ENCODE results near the gene KRT6A.

Gene KRT6A
- total RNA-seq: 0 reads per million in 3 donors

DNA sequence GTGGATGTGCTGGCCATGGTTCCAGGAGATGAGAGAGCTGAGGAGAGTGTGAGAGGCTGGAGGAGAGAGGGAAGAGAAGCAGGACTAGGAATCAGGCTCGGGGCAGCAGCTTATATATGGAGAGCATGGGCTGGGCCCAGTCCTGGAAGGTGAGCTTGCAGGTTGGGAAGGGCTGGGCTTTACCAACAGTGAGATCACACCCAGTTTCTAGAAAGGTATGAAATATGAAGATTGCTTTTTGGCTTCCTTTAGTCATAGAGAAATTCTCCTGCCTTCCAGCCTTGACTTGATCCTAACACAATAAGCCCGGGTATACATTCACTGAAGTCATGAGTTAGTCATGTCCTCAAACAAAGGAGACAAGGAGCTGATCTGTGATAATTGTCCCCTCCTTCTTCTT is at the start of gene KRT6A:
Gene KRT6A, minus strand, starts transcription at position 86 of the 400 bp plus-strand sequence. Its CDS starts 69 bp downstream, at position 17.
- Histone ChIP-seq H3K27ac (ENCODE audit: insufficient read depth, low read length, poor library complexity, severe bottlenecking) (no peak within 1 kb of the TSS), H3K4me1 (ENCODE audit: control insufficient read depth, insufficient read depth, low read length, poor library complexity, severe bottlenecking) (no peaks in the 10 kb centered on the region), H3K9me3 (ENCODE audit: control insufficient read depth, low read length) (no peaks in the 10 kb centered on the region), H3K4me3 (ENCODE audit: insufficient read depth, low read depth, low read length, poor library complexity, severe bottlenecking) (no peak within 1 kb of the TSS), H3K36me3 (ENCODE audit: control insufficient read depth, insufficient read depth, low read length) (no peaks in the 10 kb centered on the region), H3K27me3 (replicated peaks; ENCODE audit: control insufficient read depth, insufficient read depth, low read length, poor library complexity, severe bottlenecking) (no peaks in the 10 kb centered on the region)
- no peak for DNase-seq

DNA sequence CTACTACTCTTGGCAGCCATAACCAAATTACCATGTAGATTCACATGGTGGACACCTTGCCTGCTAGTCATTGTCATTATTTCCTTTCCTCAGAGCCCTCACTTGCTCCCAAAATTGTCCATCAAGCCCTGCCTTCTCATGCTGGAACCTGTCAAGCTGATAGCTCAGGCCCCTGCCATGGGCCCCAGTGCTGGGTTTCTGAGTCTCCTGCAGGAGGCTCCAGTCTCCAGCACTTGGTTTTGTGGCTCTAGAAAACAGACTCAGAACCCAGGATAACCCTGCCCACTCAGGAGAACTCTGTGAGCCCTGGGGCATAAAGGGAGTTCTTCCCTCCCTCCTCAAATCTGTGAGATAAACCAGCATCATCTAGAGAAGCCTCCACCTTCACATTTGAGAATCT is 49.1 kb upstream of the KRT6A start:
- Histone ChIP-seq H3K9me3 (ENCODE audit: control insufficient read depth, low read length) (no peaks in the 10 kb centered on the region), H3K4me3 (ENCODE audit: insufficient read depth, low read depth, low read length, poor library complexity, severe bottlenecking) (no peak overlapping the region)
- DNase-seq: no peak

DNA sequence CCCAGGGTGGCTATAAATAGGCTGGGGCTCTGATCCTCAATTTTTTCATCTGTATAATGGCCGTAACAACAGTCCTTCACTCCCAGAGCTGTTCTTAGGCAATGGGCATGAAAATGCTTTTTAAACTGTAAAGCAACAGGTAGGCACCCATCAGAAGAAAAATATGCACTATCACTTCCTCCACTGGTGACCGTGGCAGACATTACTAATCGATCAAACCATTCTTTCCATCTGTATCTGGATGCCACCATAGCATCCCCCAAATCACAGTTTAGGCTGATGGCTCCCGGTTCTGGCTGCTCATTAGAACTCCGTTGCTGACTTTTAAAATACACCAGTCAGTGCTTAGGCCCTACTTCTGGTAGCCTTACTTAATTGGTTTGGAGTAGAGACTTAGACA is 48.7 kb upstream of the KRT6A start:
- Histone ChIP-seq H3K27ac (ENCODE audit: insufficient read depth, low read length, poor library complexity, severe bottlenecking) (no peak overlapping the region), H3K36me3 (ENCODE audit: control insufficient read depth, insufficient read depth, low read length) (no peaks in the 10 kb centered on the region), H3K4me3 (ENCODE audit: insufficient read depth, low read depth, low read length, poor library complexity, severe bottlenecking) (no peak overlapping the region), H3K4me1 (ENCODE audit: control insufficient read depth, insufficient read depth, low read length, poor library complexity, severe bottlenecking) (no peaks in the 10 kb centered on the region), H3K9me3 (ENCODE audit: control insufficient read depth, low read length) (no peaks in the 10 kb centered on the region), H3K27me3 (replicated peaks; ENCODE audit: control insufficient read depth, insufficient read depth, low read length, poor library complexity, severe bottlenecking) (no peaks in the 10 kb centered on the region)
- no peak for DNase-seq

More for the DNA sequence above, 49.1 kb upstream of the KRT6A start:
- no peaks in the 10 kb centered on the region for H3K36me3 ChIP-seq (ENCODE audit: control insufficient read depth, insufficient read depth, low read length)
- no peaks in the 10 kb centered on the region for H3K27me3 ChIP-seq (replicated peaks; ENCODE audit: control insufficient read depth, insufficient read depth, low read length, poor library complexity, severe bottlenecking)
- H3K4me1 ChIP-seq (ENCODE audit: control insufficient read depth, insufficient read depth, low read length, poor library complexity, severe bottlenecking): no peaks in the 10 kb centered on the region
- H3K27ac ChIP-seq (ENCODE audit: insufficient read depth, low read length, poor library complexity, severe bottlenecking): no peak overlapping the region

DNA sequence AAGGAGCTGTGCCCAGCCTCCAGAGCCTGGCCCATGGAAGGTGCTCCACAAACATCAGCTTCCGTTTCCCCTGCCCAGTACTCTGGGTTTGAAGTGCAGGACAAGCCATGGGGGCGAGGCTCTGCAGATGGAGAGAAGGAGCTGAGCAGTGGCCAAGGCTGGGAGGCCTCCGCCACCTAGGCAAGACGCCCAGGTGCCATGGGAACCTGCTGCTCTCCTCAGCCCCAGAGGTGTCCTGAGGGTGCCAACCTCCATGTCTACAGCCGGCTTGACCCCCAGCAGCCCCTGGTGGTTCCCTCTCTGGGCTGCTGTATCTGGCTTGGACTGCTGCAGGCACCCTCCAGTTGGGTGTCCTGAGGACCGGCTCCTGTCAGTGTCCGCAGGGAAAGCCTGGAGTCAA is 47.5 kb upstream of the KRT6A start:
- H3K27me3 ChIP-seq (replicated peaks; ENCODE audit: control insufficient read depth, insufficient read depth, low read length, poor library complexity, severe bottlenecking): no peaks in the 10 kb centered on the region
- H3K9me3 ChIP-seq (ENCODE audit: control insufficient read depth, low read length): no peaks in the 10 kb centered on the region
- H3K36me3 ChIP-seq (ENCODE audit: control insufficient read depth, insufficient read depth, low read length): no peaks in the 10 kb centered on the region
- no peak overlapping the region for H3K4me3 ChIP-seq (ENCODE audit: insufficient read depth, low read depth, low read length, poor library complexity, severe bottlenecking)
- no peaks in the 10 kb centered on the region for H3K4me1 ChIP-seq (ENCODE audit: control insufficient read depth, insufficient read depth, low read length, poor library complexity, severe bottlenecking)
- H3K27ac ChIP-seq (ENCODE audit: insufficient read depth, low read length, poor library complexity, severe bottlenecking): no peak overlapping the region
- DNase-seq: no peak

DNA sequence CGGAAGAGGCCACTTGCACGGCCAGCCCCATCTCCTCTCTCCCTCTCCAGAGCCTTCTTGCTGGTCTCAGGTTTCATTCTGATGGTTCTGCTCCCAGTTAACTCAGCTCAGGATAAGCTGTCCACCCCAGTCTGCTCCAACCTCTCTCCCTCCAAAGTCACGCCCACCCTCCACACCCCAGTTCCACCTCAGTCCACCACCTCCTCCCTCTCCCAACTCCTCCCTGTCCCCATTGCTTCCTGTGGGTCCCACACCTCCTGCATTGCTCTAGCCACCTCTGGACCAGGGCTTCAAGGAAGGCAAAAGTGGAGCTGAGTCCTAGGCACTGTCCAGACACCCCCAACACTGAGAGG is 46.7 kb upstream of the KRT6A start:
- Histone ChIP-seq H3K36me3 (ENCODE audit: control insufficient read depth, insufficient read depth, low read length) (no peaks in the 10 kb centered on the region), H3K4me1 (ENCODE audit: control insufficient read depth, insufficient read depth, low read length, poor library complexity, severe bottlenecking) (no peaks in the 10 kb centered on the region), H3K27me3 (replicated peaks; ENCODE audit: control insufficient read depth, insufficient read depth, low read length, poor library complexity, severe bottlenecking) (no peaks in the 10 kb centered on the region), H3K27ac (ENCODE audit: insufficient read depth, low read length, poor library complexity, severe bottlenecking) (no peak overlapping the region), H3K9me3 (ENCODE audit: control insufficient read depth, low read length) (no peaks in the 10 kb centered on the region), H3K4me3 (ENCODE audit: insufficient read depth, low read depth, low read length, poor library complexity, severe bottlenecking) (no peak overlapping the region)
- DNase-seq: no peak

DNA sequence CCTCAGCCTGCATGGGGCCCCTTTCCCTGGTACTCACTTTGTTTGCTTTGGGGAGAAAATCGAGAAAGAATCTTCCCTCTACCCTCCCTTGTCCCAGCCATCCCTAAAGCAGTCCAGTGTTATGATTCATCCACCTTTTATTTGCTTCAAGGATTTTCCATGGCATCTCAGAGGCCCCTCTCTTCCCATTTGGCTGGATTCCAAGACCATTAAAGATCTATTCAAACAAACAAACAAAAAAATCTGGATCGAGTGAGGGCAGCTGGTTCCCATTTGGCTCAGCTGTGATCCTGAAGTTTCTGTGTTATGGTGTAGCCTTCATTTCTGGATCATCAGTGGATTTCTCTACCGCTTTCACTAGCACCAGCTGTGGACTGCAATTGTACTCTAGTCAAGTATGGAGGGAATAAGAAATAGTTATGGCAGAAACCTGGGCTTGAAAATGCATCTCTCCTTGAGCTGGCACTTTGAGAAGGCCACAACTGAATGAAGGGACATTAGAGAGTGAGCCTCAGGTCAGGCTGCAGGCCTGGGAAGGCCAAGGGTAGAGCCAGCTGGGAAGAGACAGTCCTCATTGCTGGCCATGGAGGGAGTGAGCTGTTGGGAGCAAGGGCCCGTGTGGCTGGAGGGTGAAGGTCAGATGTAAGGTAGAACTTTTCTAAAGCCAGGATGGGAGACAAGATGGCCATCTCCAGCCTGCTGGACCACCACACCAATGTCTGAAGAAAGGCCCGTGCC is 46.2 kb upstream of the KRT6A start:
- Histone ChIP-seq H3K27ac (ENCODE audit: insufficient read depth, low read length, poor library complexity, severe bottlenecking) (no peak overlapping the region), H3K4me3 (ENCODE audit: insufficient read depth, low read depth, low read length, poor library complexity, severe bottlenecking) (no peak overlapping the region), H3K27me3 (replicated peaks; ENCODE audit: control insufficient read depth, insufficient read depth, low read length, poor library complexity, severe bottlenecking) (no peaks in the 10 kb centered on the region), H3K36me3 (ENCODE audit: control insufficient read depth, insufficient read depth, low read length) (no peaks in the 10 kb centered on the region), H3K4me1 (ENCODE audit: control insufficient read depth, insufficient read depth, low read length, poor library complexity, severe bottlenecking) (no peaks in the 10 kb centered on the region), H3K9me3 (ENCODE audit: control insufficient read depth, low read length) (no peaks in the 10 kb centered on the region)
- no peak for DNase-seq

DNA sequence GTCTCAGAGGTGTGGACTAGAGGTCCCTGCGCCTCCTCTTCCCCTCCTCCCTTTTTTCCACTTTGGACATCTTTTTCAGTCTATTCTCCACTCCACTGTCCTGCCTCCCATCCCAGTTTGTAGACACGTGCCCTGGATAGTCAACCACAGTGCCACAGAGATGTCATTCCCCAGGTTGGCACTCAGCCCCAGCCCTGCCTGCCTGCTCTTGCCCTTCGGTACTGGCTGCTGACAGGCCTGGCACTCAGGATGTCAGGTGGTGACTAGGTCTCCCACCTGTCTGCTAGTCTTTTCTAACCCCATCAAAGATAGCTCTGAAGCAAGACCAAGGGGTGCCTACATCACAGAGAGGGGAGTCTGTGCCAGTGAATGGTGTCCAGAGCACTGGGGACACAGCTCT is 44.0 kb upstream of the KRT6A start:
- Histone ChIP-seq H3K36me3 (ENCODE audit: control insufficient read depth, insufficient read depth, low read length) (no peaks in the 10 kb centered on the region), H3K27me3 (replicated peaks; ENCODE audit: control insufficient read depth, insufficient read depth, low read length, poor library complexity, severe bottlenecking) (no peaks in the 10 kb centered on the region)

DNA sequence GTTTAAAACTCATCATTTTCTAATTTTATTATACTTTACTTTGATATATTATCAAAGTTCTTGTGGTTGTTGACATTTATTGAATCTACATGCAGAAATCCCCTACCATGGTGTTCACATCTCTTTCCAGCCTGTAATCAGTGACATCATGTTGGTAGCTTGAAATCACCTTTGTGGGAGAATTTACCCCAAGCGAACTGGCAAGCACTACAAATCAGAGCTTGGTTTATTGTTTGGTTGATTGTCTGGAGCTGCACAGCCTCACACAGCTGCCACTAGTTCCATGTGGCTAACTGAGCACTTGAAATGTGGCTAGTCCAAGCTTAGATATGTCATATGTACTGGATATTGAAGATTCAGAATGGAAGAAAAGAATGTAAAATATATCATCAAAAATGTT is 42.5 kb upstream of the KRT6A start:
- DNase-seq: no peak

More for the DNA sequence above, 44.0 kb upstream of the KRT6A start:
- DNase-seq: no peak
- Histone ChIP-seq H3K9me3 (ENCODE audit: control insufficient read depth, low read length) (no peaks in the 10 kb centered on the region), H3K27ac (ENCODE audit: insufficient read depth, low read length, poor library complexity, severe bottlenecking) (no peak overlapping the region), H3K4me1 (ENCODE audit: control insufficient read depth, insufficient read depth, low read length, poor library complexity, severe bottlenecking) (no peaks in the 10 kb centered on the region), H3K4me3 (ENCODE audit: insufficient read depth, low read depth, low read length, poor library complexity, severe bottlenecking) (no peak overlapping the region)

DNA sequence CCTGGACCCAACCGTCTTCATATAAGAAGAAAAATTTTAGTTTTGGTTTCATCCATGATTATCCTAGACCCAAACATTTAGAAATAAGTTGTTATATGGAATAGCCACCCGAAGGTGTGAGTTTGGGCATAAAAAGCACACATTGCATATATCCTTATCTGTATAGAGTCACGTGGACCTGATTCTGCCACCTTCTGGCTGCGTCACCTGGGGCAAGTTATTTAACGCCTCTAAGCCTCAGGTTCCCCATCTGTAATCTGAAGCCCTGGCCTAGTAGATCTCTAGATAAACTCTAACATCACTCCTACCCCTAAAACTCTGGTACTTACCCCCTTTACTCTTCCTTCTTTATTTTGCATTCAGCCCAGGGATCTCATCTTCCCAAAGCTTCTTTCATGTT is 41.4 kb upstream of the KRT6A start:
- DNase-seq: no peak
- Histone ChIP-seq H3K27ac (ENCODE audit: insufficient read depth, low read length, poor library complexity, severe bottlenecking) (no peak overlapping the region), H3K4me3 (ENCODE audit: insufficient read depth, low read depth, low read length, poor library complexity, severe bottlenecking) (no peak overlapping the region), H3K36me3 (ENCODE audit: control insufficient read depth, insufficient read depth, low read length) (no peaks in the 10 kb centered on the region), H3K4me1 (ENCODE audit: control insufficient read depth, insufficient read depth, low read length, poor library complexity, severe bottlenecking) (no peaks in the 10 kb centered on the region), H3K9me3 (ENCODE audit: control insufficient read depth, low read length) (no peaks in the 10 kb centered on the region), H3K27me3 (replicated peaks; ENCODE audit: control insufficient read depth, insufficient read depth, low read length, poor library complexity, severe bottlenecking) (no peaks in the 10 kb centered on the region)

More for the DNA sequence above, 42.5 kb upstream of the KRT6A start:
- Histone ChIP-seq H3K4me3 (ENCODE audit: insufficient read depth, low read depth, low read length, poor library complexity, severe bottlenecking) (no peak overlapping the region), H3K4me1 (ENCODE audit: control insufficient read depth, insufficient read depth, low read length, poor library complexity, severe bottlenecking) (no peaks in the 10 kb centered on the region), H3K9me3 (ENCODE audit: control insufficient read depth, low read length) (no peaks in the 10 kb centered on the region), H3K27me3 (replicated peaks; ENCODE audit: control insufficient read depth, insufficient read depth, low read length, poor library complexity, severe bottlenecking) (no peaks in the 10 kb centered on the region), H3K36me3 (ENCODE audit: control insufficient read depth, insufficient read depth, low read length) (no peaks in the 10 kb centered on the region), H3K27ac (ENCODE audit: insufficient read depth, low read length, poor library complexity, severe bottlenecking) (no peak overlapping the region)

DNA sequence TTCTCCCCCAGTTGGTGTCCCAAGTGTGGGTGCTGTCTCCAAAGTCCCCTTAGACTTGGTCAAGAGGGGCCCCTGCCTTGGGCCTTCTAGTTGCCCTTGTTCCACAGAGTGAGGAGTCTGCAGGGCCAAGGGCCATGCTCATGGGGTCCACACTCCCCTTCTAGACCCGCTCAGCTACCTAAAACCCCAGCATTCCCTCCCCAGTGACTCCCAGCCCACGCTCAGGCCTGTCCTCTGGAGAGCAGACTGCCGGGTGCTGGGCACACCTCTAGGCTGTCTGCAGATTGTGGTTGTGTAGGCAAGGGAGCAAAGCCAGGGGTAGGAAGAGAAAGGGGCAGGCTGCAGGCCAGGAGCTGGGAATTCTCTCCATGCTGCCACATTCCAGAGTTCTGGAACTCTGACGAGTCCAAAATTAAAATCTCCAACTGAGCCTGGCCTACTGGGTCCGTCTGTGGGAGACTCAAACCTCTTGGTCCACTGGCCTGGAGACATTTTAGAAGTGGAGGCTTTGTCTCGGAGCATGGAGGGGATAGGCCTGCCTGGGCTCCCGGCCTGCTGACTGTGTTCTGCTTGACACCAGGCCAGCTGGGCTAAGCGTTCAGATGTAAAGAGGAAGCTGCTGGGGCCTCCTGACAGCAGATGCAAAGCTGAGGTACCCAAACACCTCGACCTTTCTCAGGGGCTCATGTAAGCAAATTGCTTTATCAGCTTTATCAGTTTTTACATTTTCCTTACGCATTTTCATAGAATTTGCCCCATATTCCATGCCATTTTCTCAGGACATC is 40.8 kb upstream of the KRT6A start:
- Histone ChIP-seq H3K4me1 (ENCODE audit: control insufficient read depth, insufficient read depth, low read length, poor library complexity, severe bottlenecking) (no peaks in the 10 kb centered on the region), H3K36me3 (ENCODE audit: control insufficient read depth, insufficient read depth, low read length) (no peaks in the 10 kb centered on the region), H3K4me3 (ENCODE audit: insufficient read depth, low read depth, low read length, poor library complexity, severe bottlenecking) (no peak overlapping the region), H3K9me3 (ENCODE audit: control insufficient read depth, low read length) (no peaks in the 10 kb centered on the region), H3K27ac (ENCODE audit: insufficient read depth, low read length, poor library complexity, severe bottlenecking) (no peak overlapping the region), H3K27me3 (replicated peaks; ENCODE audit: control insufficient read depth, insufficient read depth, low read length, poor library complexity, severe bottlenecking) (no peaks in the 10 kb centered on the region)
- DNase-seq: no peak

Measured in effector memory CD4-positive, alpha-beta T cell (primary cell).